ENCODE data around the gene RBM4.

RBM4 gene

DNA sequence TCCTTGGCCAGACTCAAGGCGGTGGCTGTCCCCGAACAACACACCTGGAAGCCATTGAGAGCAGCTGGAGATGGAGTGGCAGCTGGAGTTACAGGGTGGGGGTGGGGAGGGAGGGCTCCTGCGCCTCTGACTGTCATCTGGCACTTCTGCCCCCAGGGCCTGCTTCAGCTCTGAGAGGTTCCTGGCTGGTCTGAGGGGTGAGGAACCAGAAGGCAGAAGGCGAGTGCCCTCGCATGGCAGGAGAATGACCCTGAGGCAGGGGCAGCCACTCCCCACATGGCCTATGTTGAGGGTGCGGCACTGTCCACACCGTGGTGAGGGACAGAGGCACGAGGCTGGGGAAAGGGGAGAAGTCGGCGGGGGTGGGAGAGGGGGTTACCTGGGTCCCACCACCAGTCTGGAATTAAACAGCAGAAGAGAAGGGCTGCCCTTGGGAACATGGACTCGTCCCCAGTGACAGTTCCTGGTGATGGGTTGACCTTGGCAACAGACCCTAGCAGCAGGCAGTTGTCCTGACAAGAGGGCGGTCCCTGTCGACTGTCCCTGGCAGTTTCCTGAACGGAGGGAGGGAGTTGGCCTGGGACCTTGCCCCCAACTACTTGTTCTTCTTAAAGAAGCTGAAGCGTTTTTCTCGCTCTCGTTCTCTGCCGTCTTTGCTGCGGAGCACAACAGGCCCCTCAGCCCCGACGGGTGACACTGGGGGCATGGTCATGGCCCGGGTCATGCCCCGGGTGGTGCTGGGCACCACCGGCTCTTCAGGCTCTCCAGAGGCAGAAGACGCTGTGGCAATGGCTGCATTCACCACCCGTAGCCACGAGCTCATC, 47.0 kb downstream of the RBM4 start:
- H3K36me3 Mint-ChIP-seq = peaks cover 0 to 2% of the 10 kb centered on the region in 2 donors
- H3K4me1 Mint-ChIP-seq = no peaks in the 10 kb centered on the region
- H3K27ac Mint-ChIP-seq = no peak overlapping the region
- no peaks in the 10 kb centered on the region for H3K27me3 Mint-ChIP-seq
- ATAC-seq (replicated peaks) (no peak), DNase-seq (no peak)
- no peak overlapping the region for H3K4me3 Mint-ChIP-seq
- no peaks in the 10 kb centered on the region for H3K9me3 Mint-ChIP-seq

DNA sequence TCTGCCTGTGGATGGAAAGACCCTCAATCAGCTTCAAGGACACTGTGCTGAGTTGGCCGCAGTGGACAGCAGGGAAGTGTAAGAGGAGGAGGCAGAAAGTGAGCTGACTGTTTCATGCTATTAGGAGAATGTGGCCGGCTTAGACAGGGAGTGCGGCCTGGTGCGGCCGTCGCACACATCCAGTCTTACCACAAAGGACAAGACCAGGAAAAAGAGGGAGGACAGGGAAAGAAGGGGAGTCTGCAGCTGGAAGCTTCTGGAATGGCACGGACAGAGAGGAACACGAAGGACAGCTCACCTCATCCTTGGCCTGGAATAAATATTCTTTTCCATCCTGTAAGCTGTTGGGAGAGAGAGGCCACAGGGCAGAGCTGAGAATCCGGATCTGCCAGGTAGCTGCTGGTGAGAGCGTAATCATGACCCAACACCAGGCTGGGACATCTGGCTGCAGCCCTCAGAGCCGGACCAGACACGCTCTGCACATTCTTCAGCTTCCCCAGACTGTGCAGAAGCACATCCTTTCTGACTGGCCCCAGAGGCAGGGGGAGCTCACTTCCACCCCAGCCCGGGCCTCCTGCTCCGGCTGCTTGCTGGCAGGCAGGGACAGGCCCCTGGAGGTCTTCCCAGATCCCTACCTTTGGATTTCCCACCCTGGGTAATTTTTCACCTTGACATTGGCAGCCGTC, 47.7 kb downstream of the RBM4 start:
- DNase-seq (no peak), ATAC-seq (replicated peaks) (no peak)
- no peaks in the 10 kb centered on the region for H3K27me3 Mint-ChIP-seq
- H3K36me3 Mint-ChIP-seq = peaks cover 0 to 2% of the 10 kb centered on the region in 2 donors
- no peak overlapping the region for H3K4me3 Mint-ChIP-seq
- no peaks in the 10 kb centered on the region for H3K4me1 Mint-ChIP-seq
- no peaks in the 10 kb centered on the region for H3K9me3 Mint-ChIP-seq
- no peak overlapping the region for H3K27ac Mint-ChIP-seq

DNA sequence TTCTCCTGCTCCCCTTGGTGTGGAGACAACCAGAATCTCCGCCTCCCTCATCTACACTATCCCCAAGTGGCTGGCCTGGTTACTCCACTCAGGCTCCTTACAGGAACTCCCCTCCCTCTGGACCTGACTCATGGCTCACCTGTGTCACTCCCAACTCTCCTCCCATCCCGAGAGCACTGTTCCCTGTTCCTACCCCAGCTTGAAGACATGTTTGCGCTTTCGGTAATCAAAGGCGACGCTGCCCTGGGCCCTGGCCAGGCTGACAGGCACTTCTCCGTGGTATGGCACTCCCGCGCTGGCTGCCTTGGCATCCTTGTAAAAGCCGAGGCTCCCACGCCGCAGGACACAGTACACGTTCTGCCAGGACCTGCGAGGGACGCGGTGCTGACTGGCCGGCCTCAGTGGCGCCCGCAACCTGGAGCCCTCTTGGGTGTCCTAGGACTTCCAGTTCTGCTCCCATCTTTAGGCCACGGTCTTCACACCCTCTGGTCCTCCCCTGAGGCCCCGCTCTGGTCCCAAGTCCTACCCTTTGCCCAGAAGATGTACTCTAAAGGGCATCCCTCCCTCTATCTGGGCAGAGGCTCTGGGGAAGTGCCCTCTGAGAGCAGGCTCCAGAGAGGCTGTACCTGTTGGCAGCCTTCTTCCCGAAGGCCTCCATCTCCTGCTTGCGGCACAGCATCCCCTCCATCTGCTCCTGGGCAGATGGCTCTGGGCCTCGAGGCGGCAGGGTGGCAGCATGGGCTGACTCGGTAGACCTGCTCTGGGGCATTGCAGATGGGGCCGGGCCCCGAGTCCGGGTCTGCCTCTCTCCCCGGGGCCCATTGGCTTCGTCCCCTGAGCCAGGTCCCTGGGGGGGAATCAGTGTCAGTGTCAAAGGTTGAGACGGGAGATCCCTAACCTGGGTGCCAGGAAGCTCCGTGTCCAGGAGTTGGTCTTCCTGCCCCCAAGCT, 48.6 kb downstream of the RBM4 start:
- Mint-ChIP-seq H3K4me3 (no peak overlapping the region), H3K27ac (no peak overlapping the region)
- ATAC-seq (replicated peaks) = no peak

DNA sequence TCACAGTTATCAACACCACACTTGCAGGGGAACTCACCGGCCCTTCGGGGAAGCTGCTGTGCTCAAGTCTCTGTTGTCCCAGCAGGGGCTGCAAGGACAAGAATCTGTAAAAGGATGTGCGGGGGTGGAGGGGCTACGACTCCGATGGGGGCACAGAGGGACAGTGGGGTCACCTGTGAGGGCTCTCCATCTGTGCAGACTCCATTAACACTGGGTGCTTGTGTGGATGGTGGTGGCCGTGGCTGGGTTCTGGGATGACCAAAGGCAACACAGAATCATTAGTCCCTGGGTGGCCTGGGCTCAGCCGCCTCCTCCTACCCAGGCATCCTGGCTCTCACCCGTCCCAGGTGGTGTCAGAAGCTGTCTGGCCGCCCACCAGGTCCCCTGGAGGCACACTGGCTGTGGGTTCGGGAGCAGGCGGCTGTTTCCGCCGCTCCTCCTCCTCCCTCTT, 49.4 kb downstream of the RBM4 start:
- Mint-ChIP-seq H3K27ac (no peak overlapping the region), H3K4me3 (no peak overlapping the region), H3K27me3 (no peaks in the 10 kb centered on the region), H3K9me3 (no peaks in the 10 kb centered on the region), H3K4me1 (no peaks in the 10 kb centered on the region), H3K36me3 (peaks cover 0 to 2% of the 10 kb centered on the region in 2 donors)
- ATAC-seq (replicated peaks) = no peak
- DNase-seq = no peak

More for the DNA sequence above, 48.6 kb downstream of the RBM4 start:
- no peak for DNase-seq
- H3K36me3 Mint-ChIP-seq = peaks cover 0 to 2% of the 10 kb centered on the region in 2 donors
- H3K27me3 Mint-ChIP-seq = no peaks in the 10 kb centered on the region
- H3K9me3 Mint-ChIP-seq = no peaks in the 10 kb centered on the region
- no peaks in the 10 kb centered on the region for H3K4me1 Mint-ChIP-seq

DNA sequence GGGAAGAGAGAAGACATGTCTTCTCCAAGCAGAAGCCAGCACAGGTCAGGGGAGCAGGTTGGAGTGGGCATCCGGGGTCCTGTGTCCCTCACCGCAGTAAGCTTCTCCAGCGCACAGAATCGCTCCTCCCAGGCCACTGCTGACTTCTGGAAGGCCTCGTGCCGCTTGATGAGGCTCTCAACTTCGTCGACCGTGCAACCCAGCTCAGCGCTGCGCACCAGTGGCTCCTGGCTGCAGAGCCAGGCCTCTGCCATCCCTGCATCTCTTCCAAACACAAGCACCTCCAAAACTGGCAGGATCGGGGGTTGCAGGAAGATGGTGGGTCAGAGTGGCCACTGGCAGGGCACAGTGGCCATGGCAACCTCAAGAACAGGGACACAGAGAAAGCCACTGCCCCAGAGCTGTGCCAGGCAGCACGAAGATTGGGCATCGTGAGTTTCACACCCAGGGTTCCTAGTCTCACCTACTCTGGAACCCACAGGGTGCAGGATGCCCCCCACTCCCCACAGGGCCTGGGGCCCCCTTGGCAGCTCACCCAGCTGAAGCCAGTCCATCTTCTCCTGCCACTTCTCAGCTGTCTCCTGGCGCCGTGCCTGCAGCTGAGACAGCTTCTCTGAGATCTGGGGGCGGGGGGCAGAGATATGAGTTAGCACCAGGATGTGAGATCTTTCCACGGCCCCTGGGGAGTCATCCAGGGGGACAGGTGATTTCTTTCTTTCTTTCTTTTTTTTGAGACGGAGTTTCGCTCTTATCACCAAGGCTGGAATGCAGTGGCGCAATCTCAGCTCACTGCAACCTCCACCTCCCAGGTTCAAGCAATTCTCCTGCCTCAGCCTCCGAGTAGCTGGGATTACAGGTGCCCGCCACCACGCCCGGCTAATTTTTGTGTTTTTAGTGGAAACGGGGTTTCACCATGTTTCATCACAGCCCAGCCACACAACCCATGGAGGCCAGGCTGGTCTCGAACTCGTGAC, 50.3 kb downstream of the RBM4 start:
- Mint-ChIP-seq H3K9me3 (no peaks in the 10 kb centered on the region), H3K4me1 (no peaks in the 10 kb centered on the region), H3K27ac (no peak overlapping the region), H3K27me3 (no peaks in the 10 kb centered on the region), H3K36me3 (peaks cover 0 to 2% of the 10 kb centered on the region in 2 donors), H3K4me3 (no peak overlapping the region)
- DNase-seq (no peak), ATAC-seq (replicated peaks) (no peak)

DNA sequence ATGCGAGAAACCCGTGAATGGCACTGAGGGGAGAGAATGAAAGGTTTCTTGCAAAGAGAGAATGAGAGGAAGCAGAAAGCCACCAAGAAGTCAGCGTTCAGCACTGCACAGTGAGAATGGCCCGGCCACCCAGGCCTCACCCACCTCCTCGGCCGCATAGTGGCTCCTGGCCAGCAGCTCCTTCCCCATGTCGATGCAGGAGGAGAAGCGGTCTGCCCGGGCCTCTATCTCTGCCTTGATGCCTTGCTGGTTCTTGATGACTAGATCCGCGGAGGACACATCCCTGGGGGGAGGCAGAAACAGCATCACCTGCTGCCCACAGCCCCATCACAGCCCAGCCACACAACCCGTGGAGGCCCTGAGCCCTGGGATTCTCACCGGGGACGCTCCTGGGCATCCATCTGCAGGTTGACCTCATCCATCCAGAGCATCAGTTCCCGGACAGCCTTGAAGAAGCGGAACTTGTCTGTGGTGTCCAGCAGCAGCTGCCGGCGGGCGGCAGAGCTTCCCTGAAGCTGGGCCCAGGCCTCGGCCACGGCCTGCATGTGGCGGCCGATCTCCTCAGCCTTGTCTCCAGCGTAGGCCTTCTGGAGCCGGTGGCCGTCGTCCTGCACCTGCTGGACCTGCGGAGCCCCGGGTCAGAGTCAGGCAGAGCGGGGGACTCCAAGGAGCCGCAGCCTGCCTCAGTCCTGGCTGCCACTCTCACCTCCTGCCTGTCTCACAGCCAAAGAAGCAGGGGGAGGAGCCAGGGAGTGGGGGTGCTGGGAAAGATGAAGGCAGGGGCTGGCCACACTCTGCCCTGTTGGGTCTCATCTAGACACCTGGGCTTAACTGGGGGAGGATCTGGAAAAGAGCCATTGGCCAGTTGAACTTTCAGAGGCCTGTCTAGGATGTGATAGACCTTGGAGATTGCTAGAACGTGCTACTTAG, 51.4 kb downstream of the RBM4 start:
- H3K4me1 Mint-ChIP-seq = peaks cover 4 to 6% of the 10 kb centered on the region in 2 donors
- no peaks in the 10 kb centered on the region for H3K27me3 Mint-ChIP-seq
- no peaks in the 10 kb centered on the region for H3K36me3 Mint-ChIP-seq
- no peak overlapping the region for H3K27ac Mint-ChIP-seq
- no peaks in the 10 kb centered on the region for H3K9me3 Mint-ChIP-seq
- ATAC-seq (replicated peaks) (no peak), DNase-seq (no peak)
- no peak overlapping the region for H3K4me3 Mint-ChIP-seq

DNA sequence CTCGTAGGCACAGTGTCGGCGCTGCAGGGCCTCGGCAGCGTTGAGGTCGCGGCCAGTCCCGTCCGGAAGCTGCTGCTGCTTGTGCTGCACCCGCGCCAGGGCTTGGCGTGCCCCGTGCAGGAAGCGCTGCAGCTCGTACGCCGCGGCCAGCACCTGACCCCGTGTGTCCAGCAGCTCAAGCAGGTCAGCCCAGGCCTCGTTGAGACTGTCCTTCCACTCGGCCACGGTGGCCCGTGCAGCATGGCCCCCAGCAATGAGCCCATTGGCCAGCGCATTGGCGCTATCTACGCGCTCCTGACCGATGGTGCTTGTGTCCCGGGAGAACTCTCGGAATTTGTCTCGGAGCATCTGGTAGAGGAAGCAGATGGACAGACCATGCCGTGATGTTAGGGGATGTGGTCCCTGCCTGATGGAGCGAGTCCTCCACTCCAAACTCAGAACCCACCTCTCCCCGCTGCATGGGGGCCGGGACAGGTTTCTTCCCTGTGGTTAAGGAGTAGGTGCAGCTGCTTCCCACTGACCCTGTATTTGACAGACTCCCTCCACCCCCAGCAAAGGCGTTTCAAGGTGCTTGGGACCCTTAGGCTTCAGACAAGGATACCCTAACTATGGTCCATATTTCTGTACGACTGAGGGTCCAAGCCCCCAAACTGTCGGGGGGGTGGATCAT, 52.9 kb downstream of the RBM4 start:
- Mint-ChIP-seq H3K4me3 (no peak overlapping the region), H3K9me3 (no peaks in the 10 kb centered on the region), H3K36me3 (no peaks in the 10 kb centered on the region), H3K27ac (no peak overlapping the region), H3K4me1 (peaks cover 7 to 9% of the 10 kb centered on the region in 2 donors), H3K27me3 (no peaks in the 10 kb centered on the region)
- DNase-seq = no peak
- no peak for ATAC-seq (replicated peaks)

DNA sequence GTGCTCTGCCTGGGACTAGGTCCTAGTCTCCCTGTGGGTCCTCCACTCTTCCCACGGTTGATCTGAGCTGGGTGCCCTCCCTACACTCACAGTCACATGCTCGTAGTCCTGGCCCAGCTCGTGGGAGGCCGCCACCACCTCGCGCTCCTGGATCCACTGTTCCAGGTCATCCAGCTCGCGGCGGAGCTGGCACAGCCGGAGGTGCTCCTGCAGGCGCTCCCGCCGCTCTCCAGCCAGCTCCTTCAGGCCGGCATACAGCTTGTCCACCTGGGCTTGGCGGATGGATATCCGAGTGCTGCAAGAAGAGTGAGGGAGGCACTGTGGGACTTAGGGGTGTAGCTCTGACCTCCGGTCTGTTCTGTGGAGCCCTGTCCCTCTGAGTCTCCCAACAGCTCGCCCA, 53.9 kb downstream of the RBM4 start:
- Mint-ChIP-seq H3K27me3 (no peaks in the 10 kb centered on the region), H3K36me3 (no peaks in the 10 kb centered on the region), H3K4me3 (no peak overlapping the region), H3K4me1 (peaks cover 7 to 9% of the 10 kb centered on the region in 2 donors), H3K9me3 (no peaks in the 10 kb centered on the region), H3K27ac (no peak overlapping the region)
- ATAC-seq (replicated peaks) (no peak), DNase-seq (no peak)

DNA sequence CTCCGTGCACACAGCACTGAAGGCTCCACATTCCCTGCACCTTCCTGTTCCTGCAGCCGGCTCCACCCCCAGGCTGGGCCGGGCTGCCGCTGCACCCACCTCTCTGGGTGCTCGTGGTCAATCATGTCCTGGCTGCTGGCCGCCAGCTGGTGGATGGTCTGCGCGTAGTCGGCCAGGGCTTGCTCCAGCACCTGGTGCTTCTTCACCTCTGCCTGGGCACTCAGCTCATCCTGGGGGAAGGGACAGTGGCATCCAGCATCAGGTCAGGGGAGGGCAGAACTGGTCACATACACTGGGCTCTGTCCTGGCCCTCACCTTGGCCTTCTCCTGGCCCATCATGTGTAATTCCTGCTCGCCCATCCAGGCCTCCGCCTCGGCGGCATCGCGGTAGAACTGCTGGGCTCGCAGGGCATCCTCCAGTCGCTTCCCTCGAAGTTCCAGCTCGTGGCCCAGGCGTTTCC, 54.4 kb downstream of the RBM4 start:
- ATAC-seq (replicated peaks) (no peak), DNase-seq (no peak)
- Mint-ChIP-seq H3K4me1 (peaks cover 7 to 9% of the 10 kb centered on the region in 2 donors), H3K36me3 (no peaks in the 10 kb centered on the region), H3K4me3 (no peak overlapping the region), H3K27me3 (no peaks in the 10 kb centered on the region), H3K9me3 (no peaks in the 10 kb centered on the region), H3K27ac (no peak overlapping the region)

DNA sequence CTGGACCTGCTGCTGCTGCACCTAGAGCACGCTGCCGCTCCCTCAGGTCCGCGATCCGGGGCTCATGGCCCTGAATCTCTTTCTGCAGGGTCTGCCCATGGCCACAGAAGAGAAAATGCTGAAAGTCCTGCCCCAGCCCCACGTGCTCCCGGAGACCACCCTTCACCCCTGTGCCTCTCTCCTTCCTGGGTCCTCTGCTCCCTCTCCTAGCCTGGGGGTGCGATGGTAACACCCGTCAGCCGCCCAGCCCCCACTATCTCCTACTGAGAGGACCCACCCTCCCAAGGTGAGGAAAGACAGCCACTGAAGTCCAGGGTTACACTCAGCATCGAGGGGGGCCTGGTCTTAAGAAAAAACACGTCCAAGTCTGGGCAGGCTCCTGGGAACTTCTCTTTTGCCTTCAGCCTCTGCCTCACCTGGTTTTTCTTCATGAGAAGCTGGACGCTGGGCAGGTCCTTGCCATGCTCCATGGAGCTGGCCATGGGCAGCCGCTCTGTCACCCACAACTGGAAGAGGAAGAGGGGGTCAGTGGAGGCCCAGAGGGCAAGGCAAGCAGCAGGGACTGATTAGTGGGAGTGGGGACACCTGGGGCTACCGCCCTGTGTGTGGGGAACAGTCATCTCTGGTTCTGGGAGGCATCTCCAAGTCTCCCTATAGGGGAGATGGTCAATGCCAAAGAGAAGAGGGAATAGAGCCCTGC, 55.0 kb downstream of the RBM4 start:
- peaks cover 0 to 2% of the 10 kb centered on the region in 2 donors for H3K36me3 Mint-ChIP-seq
- no peaks in the 10 kb centered on the region for H3K27me3 Mint-ChIP-seq
- no peak for ATAC-seq (replicated peaks)
- H3K9me3 Mint-ChIP-seq = no peaks in the 10 kb centered on the region
- DNase-seq = no peak
- H3K27ac Mint-ChIP-seq = peak overlapping the region; percentile 47
- H3K4me3 Mint-ChIP-seq = no peak overlapping the region
- H3K4me1 Mint-ChIP-seq = peaks cover 7 to 9% of the 10 kb centered on the region in 2 donors

DNA sequence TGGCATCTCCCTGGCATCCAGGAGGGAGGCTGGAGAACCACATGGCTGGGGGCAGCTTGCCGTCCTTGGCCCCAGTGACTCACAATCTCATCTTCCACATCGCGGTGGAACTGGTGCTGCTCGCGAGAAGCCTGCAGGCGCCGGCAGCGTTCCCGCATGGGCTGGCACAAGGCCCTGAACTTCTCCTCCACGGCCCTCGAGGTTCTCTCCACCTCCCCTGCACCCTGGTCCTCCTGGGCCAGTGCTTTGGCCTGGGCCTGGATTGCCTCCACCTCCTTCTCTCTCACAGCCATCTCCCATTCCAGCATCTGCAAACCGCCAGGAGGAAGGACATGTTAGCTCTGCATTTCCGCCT, 55.5 kb downstream of the RBM4 start:
- DNase-seq (no peak), ATAC-seq (replicated peaks) (no peak)
- Mint-ChIP-seq H3K4me1 (peaks cover 7 to 9% of the 10 kb centered on the region in 2 donors), H3K4me3 (no peak overlapping the region), H3K9me3 (peaks cover 0 to under 1% of the 10 kb centered on the region in 2 donors), H3K27me3 (no peaks in the 10 kb centered on the region), H3K36me3 (peaks cover under 1 to 4% of the 10 kb centered on the region in 2 donors), H3K27ac (no peak overlapping the region)
